ENCODE measurements around the gene C1S.

- TF ChIP-seq CTCF (conservative IDR thresholded peaks at IDR 0.05; ENCODE audit: low read length) = no peak
- TF ChIP-seq EZH2phosphoT487 (IDR thresholded peaks at IDR 0.05; ENCODE audit: borderline replicate concordance, low read depth, low read length) = no peak
Measured at GRCh38 chr12:7075939-7076338, 15.4 kb downstream of the C1S start.

All from OCI-LY7 (cell line).